Omental fat pad (tissue), 4 donors: ENCODE measurements around the gene PCDHGC3. TPM values are rescaled to one million over a fixed set of nuclear protein-coding genes. Genes with fewer than 3 reads are reported as not detected.
A peak's percentile ranks its signal among the peaks of the same experiment; 100 is the strongest.
"Not testable (repeated sequence)": the region's sequence is repeated elsewhere in the genome, so short reads cannot be mapped to it uniquely, and the experiment has no call there.

ENCODE experiments used
- ATAC-seq: fragments of 150-250 bp; one replicate; pipeline ENCODE4 v1.9.1; 2016; ENCODE audit warnings: mild to moderate bottlenecking, moderate library complexity; ENCODE audit not compliant: low FRiP score
- DNase-seq: peaks from one replicate; pipeline ENCODE4 v3.0.0-alpha.2; 2019; ENCODE audit warnings: low spot score
- total RNA-seq, 4 donors: library from RNA; depleted of rRNA; stranded (reverse); fragments of >200 nt; gene quantifications; one replicate each; pipeline ENCODE4 v1.1.0, GENCODE V29; 2016
- TF ChIP-seq, protein P1 (sequence below), 3 donors: fragments of 450-650 bp; IDR thresholded peaks; one replicate each; pipeline ENCODE4 v1.5.1; 2016 to 2017; ENCODE audit warnings: antibody characterized with exemption in 3 of 3, mild to moderate bottlenecking in 3 of 3, moderate library complexity in 2 of 3

Gene PCDHGC3
- 10 to 100 TPM; 34.8 to 83.1 (median 41.9) TPM for total RNA-seq

DNA sequence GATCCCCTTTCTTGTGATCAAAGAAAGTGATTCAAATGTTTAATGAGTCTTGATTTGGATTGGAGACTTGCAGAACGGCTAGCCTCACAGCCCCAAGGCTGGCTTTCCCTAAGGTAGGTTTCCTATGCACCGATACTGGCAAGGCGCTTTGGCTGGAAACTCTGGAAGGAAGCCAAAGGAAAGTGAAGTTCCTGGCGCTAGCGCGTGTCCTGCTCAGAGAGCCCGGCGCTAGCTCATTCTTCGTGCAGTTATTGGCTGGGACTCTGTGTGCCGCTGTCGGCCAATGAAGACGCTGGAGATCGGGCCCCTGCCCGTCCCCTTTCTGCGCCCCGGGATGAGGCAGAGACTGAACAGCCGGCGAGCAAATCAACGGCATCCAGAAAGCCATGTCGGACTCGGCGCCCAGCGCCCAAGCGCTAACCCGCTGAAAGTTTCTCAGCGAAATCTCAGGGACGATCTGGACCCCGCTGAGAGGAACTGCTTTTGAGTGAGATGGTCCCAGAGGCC lies at the start of gene PCDHGC3:
Gene PCDHGC3, plus strand, starts transcription at position 342 of the 507 bp plus-strand sequence. Its CDS starts 151 bp downstream, at position 493.
- ATAC-seq = peak; percentile 100

DNA sequence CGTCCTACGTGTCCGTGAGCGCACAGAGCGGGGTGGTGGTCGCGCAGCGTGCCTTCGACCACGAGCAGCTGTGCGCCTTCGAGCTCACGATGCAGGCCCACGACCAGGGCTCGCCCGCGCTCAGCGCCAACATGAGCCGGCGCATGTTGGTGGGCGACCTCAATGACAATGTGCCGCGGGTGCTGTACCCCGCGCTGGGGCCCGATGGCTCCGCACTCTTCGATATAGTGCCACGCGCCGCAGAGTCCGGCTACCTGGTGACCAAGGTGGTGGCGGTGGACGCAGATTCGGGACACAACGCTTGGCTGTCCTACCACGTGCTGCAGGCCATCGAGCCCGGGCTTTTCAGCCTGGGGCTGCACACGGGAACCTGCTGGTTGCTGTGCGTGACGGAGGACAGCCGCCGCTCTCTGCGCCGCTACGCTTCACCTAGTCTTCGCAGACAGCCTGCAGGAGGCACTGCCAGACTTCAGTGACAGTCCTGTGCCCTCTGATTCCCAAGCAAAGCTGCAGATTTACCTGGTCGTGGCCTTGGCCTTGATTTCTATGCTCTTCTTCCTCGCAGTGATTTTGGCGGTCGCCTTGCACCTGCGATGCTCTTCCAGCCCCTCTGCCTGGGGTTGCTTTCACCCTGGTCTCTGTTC lies 47.9 kb upstream of the PCDHGC3 start:
- DNase-seq (no peak), ATAC-seq (no peak)
- TF ChIP-seq, protein P1, sequence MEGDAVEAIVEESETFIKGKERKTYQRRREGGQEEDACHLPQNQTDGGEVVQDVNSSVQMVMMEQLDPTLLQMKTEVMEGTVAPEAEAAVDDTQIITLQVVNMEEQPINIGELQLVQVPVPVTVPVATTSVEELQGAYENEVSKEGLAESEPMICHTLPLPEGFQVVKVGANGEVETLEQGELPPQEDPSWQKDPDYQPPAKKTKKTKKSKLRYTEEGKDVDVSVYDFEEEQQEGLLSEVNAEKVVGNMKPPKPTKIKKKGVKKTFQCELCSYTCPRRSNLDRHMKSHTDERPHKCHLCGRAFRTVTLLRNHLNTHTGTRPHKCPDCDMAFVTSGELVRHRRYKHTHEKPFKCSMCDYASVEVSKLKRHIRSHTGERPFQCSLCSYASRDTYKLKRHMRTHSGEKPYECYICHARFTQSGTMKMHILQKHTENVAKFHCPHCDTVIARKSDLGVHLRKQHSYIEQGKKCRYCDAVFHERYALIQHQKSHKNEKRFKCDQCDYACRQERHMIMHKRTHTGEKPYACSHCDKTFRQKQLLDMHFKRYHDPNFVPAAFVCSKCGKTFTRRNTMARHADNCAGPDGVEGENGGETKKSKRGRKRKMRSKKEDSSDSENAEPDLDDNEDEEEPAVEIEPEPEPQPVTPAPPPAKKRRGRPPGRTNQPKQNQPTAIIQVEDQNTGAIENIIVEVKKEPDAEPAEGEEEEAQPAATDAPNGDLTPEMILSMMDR (IDR thresholded peaks at IDR 0.05) = no peak

More for the DNA sequence above, at the start of gene PCDHGC3:
- TF ChIP-seq, protein P1 (IDR thresholded peaks at IDR 0.05) = no peak
- peak; percentile 61 for DNase-seq

DNA sequence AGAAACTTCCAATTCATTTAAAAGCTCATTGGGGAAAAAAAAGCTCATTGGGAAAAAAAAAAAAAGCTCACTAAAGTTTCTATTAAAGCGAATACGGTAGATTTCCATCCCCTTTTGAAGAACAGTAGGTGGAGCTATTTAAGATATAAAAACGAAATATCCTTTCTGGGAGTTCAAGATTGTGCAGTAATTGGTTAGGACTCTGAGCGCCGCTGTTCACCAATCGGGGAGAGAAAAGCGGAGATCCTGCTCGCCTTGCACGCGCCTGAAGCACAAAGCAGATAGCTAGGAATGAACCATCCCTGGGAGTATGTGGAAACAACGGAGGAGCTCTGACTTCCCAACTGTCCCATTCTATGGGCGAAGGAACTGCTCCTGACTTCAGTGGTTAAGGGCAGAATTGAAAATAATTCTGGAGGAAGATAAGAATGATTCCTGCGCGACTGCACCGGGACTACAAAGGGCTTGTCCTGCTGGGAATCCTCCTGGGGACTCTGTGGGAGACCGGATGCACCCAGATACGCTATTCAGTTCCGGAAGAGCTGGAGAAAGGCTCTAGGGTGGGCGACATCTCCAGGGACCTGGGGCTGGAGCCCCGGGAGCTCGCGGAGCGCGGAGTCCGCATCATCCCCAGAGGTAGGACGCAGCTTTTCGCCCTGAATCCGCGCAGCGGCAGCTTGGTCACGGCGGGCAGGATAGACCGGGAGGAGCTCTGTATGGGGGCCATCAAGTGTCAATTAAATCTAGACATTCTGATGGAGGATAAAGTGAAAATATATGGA lies 45.2 kb upstream of the PCDHGC3 start, which contains the start of gene PCDHGA12:
Gene PCDHGA12, plus strand, starts transcription at position 176 of the 782 bp plus-strand sequence. Its CDS starts 253 bp downstream, at position 429.
- TF ChIP-seq, protein P1 (IDR thresholded peaks at IDR 0.05) = no peak
- DNase-seq (no peak), ATAC-seq (peak; percentile 83)

DNA sequence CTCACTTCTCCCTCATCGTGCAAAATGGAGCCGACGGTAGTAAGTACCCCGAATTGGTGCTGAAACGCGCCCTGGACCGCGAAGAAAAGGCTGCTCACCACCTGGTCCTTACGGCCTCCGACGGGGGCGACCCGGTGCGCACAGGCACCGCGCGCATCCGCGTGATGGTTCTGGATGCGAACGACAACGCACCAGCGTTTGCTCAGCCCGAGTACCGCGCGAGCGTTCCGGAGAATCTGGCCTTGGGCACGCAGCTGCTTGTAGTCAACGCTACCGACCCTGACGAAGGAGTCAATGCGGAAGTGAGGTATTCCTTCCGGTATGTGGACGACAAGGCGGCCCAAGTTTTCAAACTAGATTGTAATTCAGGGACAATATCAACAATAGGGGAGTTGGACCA lies 44.5 kb upstream of the PCDHGC3 start:
- TF ChIP-seq, protein P1 (IDR thresholded peaks at IDR 0.05) = no peak
- no peak for DNase-seq
- ATAC-seq = peak; percentile 51

DNA sequence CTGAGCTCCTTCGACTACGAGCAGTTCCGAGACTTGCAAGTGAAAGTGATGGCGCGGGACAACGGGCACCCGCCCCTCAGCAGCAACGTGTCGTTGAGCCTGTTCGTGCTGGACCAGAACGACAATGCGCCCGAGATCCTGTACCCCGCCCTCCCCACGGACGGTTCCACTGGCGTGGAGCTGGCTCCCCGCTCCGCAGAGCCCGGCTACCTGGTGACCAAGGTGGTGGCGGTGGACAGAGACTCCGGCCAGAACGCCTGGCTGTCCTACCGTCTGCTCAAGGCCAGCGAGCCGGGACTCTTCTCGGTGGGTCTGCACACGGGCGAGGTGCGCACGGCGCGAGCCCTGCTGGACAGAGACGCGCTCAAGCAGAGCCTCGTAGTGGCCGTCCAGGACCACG lies 43.5 kb upstream of the PCDHGC3 start:
- ATAC-seq, DNase-seq: not testable (repeated sequence)

DNA sequence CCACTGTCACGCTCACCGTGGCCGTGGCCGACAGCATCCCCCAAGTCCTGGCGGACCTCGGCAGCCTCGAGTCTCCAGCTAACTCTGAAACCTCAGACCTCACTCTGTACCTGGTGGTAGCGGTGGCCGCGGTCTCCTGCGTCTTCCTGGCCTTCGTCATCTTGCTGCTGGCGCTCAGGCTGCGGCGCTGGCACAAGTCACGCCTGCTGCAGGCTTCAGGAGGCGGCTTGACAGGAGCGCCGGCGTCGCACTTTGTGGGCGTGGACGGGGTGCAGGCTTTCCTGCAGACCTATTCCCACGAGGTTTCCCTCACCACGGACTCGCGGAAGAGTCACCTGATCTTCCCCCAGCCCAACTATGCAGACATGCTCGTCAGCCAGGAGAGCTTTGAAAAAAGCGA lies 43.0 kb upstream of the PCDHGC3 start:
- not testable (repeated sequence) for ATAC-seq, DNase-seq

DNA sequence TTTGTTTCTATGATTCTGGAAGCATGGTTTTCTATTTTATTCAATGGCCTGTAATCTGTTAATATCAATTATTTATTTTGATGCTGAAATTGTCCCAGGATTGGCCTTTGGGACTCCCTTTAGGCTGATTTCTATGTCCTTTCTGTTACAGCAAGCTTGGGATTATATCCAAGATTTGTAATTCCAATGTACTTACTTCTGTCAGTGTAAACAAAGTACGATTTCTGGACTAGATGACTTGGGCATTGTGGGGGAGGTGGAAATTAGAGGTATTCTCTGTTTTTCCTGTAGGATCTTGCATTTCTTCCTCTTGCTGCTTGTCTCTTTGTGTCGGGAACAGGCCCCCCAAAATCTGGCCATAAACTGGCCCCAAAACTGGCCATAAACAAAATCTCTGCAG lies 41.8 kb upstream of the PCDHGC3 start:
- ATAC-seq (no peak), DNase-seq (no peak)
- TF ChIP-seq, protein P1 (IDR thresholded peaks at IDR 0.05) = no peak

DNA sequence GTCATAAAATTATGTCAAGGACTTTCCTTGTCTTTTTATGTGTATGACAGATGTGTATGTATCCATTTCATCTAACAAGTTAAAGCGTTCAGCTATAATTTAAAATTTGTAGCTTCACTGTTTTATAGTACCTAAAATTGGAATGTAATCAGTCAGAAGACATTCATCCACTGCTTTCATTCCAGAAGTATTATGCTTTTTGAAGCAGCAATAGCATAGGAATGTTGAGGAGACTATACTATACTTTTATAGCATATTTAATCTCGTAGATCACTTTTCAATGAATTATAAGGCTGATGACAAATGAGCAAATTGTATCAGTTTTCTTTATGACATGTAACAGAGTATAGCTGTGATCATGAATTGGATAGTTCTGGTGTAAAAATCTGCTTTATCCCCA lies 38.5 kb upstream of the PCDHGC3 start:
- DNase-seq (no peak), ATAC-seq (no peak)
- TF ChIP-seq, protein P1 (IDR thresholded peaks at IDR 0.05) = no peak
